Measurements from ENCODE around the gene CPXM2.

Gene CPXM2

GRCh38 chr10:123934846-123935245, 43.2 kb upstream of the CPXM2 start:
- Histone ChIP-seq H3K36me3 (ENCODE audit: control insufficient read depth, insufficient read depth, low read length) (no peaks in the 10 kb centered on the region), H3K4me2 (ENCODE audit: low read length) (no peak overlapping the region), H3K4me1 (no peaks in the 10 kb centered on the region), H3K9ac (no peak overlapping the region), H2AFZ (no peak overlapping the region), H3K79me2 (no peaks in the 10 kb centered on the region), H3K4me3 (ENCODE audit: low read depth, low read length) (no peak overlapping the region), H3K27ac (no peak overlapping the region), H3K27me3 (ENCODE audit: control insufficient read depth, insufficient read depth, low read length) (no peaks in the 10 kb centered on the region), H3K9me3 (ENCODE audit: control insufficient read depth, low read length) (no peaks in the 10 kb centered on the region)
- no peak for TF ChIP-seq CTCF (IDR thresholded peaks at IDR 0.05)

- H3K36me3 ChIP-seq (ENCODE audit: control insufficient read depth, insufficient read depth, low read length), result no peaks in the 10 kb centered on the region
- no peak overlapping the region for H3K4me3 ChIP-seq (ENCODE audit: low read depth, low read length)
- H3K27ac ChIP-seq, result no peak overlapping the region
These were observed 38.9 kb upstream of the CPXM2 start for GRCh38 chr10:123930340-123931001.

GRCh38 chr10:123929791-123930190, 38.2 kb upstream of the CPXM2 start:
- H3K36me3 ChIP-seq (ENCODE audit: control insufficient read depth, insufficient read depth, low read length), result no peaks in the 10 kb centered on the region
- peaks cover 4% of the 10 kb centered on the region for H3K27me3 ChIP-seq (ENCODE audit: control insufficient read depth, insufficient read depth, low read length)
- H3K4me3 ChIP-seq (ENCODE audit: low read depth, low read length), result no peak overlapping the region
- no peaks in the 10 kb centered on the region for H3K79me2 ChIP-seq
- no peak for TF ChIP-seq CTCF (IDR thresholded peaks at IDR 0.05)
- H3K27ac ChIP-seq, result no peak overlapping the region
- no peak overlapping the region for H3K9ac ChIP-seq
- H2AFZ ChIP-seq, result no peak overlapping the region
- no peaks in the 10 kb centered on the region for H3K4me1 ChIP-seq
- H3K4me2 ChIP-seq (ENCODE audit: low read length), result no peak overlapping the region
- H3K9me3 ChIP-seq (ENCODE audit: control insufficient read depth, low read length), result no peaks in the 10 kb centered on the region

More at GRCh38 chr10:123930340-123931001, 38.9 kb upstream of the CPXM2 start:
- Histone ChIP-seq H2AFZ (no peak overlapping the region), H3K4me2 (ENCODE audit: low read length) (no peak overlapping the region), H3K4me1 (no peaks in the 10 kb centered on the region), H3K79me2 (no peaks in the 10 kb centered on the region), H3K9me3 (ENCODE audit: control insufficient read depth, low read length) (no peaks in the 10 kb centered on the region), H3K27me3 (ENCODE audit: control insufficient read depth, insufficient read depth, low read length) (peaks cover 4% of the 10 kb centered on the region), H3K9ac (no peak overlapping the region)
- no peak for TF ChIP-seq CTCF (IDR thresholded peaks at IDR 0.05)

GRCh38 chr10:123928427-123928826, 36.8 kb upstream of the CPXM2 start:
- no peaks in the 10 kb centered on the region for H3K9me3 ChIP-seq (ENCODE audit: control insufficient read depth, low read length)
- no peak overlapping the region for H3K4me2 ChIP-seq (ENCODE audit: low read length)
- no peak overlapping the region for H3K9ac ChIP-seq
- H2AFZ ChIP-seq, result no peak overlapping the region
- H3K4me3 ChIP-seq (ENCODE audit: low read depth, low read length), result no peak overlapping the region
- peaks cover 4% of the 10 kb centered on the region for H3K27me3 ChIP-seq (ENCODE audit: control insufficient read depth, insufficient read depth, low read length)
- no peaks in the 10 kb centered on the region for H3K79me2 ChIP-seq
- no peak overlapping the region for H3K27ac ChIP-seq
- no peaks in the 10 kb centered on the region for H3K36me3 ChIP-seq (ENCODE audit: control insufficient read depth, insufficient read depth, low read length)
- no peaks in the 10 kb centered on the region for H3K4me1 ChIP-seq
- no peak for TF ChIP-seq CTCF (IDR thresholded peaks at IDR 0.05)

Measured in parathyroid adenoma (tissue), 2 donors.